Smooth muscle cell (in vitro differentiated cells): ENCODE data around the gene SLIT3. TPM values are rescaled to one million over a fixed set of nuclear protein-coding genes. Genes with fewer than 3 reads are reported as not detected.
A peak's percentile ranks its signal among the peaks of the same experiment; 100 is the strongest.

Experiments used
- DNase-seq: peaks from one replicate; lab custom pipeline; 2025; ENCODE audit not compliant: unreplicated experiment; lab: John Stamatoyannopoulos, UW
- H2AFZ ChIP-seq: fragments of 200-600 bp; sonication (generic); 2 replicates; pipeline ENCODE4 v1.6.0; 2016; ENCODE audit warnings: antibody characterized with exemption, low read depth, mild to moderate bottlenecking
- H3F3A ChIP-seq: fragments of 200-600 bp; sonication (generic); 2 replicates; pipeline ENCODE4 v1.6.0; 2017; ENCODE audit warnings: antibody characterized with exemption, low read depth
- H3K27ac ChIP-seq: fragments of 200-600 bp; sonication (generic); 2 replicates; pipeline ENCODE4 v1.5.1; 2016; ENCODE audit warnings: low read depth, mild to moderate bottlenecking
- H3K27me3 ChIP-seq: fragments of 200-600 bp; sonication (generic); 2 replicates; pipeline ENCODE4 v1.6.1; 2016; ENCODE audit warnings: low read depth, mild to moderate bottlenecking
- H3K36me3 ChIP-seq: fragments of 200-600 bp; sonication (generic); 2 replicates; pipeline ENCODE4 v1.5.1; 2016; ENCODE audit warnings: low read depth
- H3K4me1 ChIP-seq: fragments of 200-600 bp; sonication (generic); 2 replicates; pipeline ENCODE4 v1.5.1; 2016; ENCODE audit warnings: low read depth
- H3K4me2 ChIP-seq: fragments of 200-600 bp; sonication (generic); 2 replicates; pipeline ENCODE4 v1.6.0; 2016; ENCODE audit warnings: mild to moderate bottlenecking
- H3K4me3 ChIP-seq: fragments of 200-600 bp; sonication (generic); 2 replicates; pipeline ENCODE4 v1.5.1; 2016; ENCODE audit warnings: mild to moderate bottlenecking
- H3K79me2 ChIP-seq: fragments of 200-600 bp; sonication (generic); 2 replicates; pipeline ENCODE4 v1.6.0; 2016; ENCODE audit warnings: low read depth, mild to moderate bottlenecking
- H3K9ac ChIP-seq: fragments of 200-600 bp; sonication (generic); 2 replicates; pipeline ENCODE4 v1.6.0; 2016; ENCODE audit warnings: low read depth
- H3K9me3 ChIP-seq: fragments of 200-600 bp; sonication (generic); replicated peaks from 2 replicates; pipeline ENCODE4 v1.5.1; 2016; ENCODE audit warnings: low read depth
- H4K20me1 ChIP-seq: fragments of 200-600 bp; sonication (generic); 2 replicates; pipeline ENCODE4 v1.6.0; 2016; ENCODE audit warnings: low read depth
- WGBS: methylation state at CpG from one replicate; pipeline ENCODE4 v1.1.7; 2016; ENCODE audit warnings: low lambda C conversion rate; 5-methylcytosine and 5-hydroxymethylcytosine counted together
- microRNA counts: library from miRNA; unstranded; fragments of <30 nt; microRNA quantifications from one replicate; lab custom pipeline; 2016
- microRNA-seq: library from miRNA; unstranded; fragments of <30 nt; microRNA quantifications from one replicate; pipeline ENCODE4, GENCODE V29; 2016; ENCODE audit warnings: borderline number of aligned reads
- polyA plus RNA-seq: library from polyadenylated mRNA; unstranded; fragments of >200 nt; fragmentation: Nextera tagmentation; extraction: Ambion mirVana; gene quantifications from 2 replicates; pipeline ENCODE4 v1.2.1, GENCODE V29; 2016
- small RNA-seq: library from RNA; depleted of rRNA; stranded (forward); fragments of <200 nt; gene quantifications from one replicate; pipeline ENCODE3, GENCODE V24; 2014
- total RNA-seq: library from RNA; depleted of rRNA; stranded (reverse); fragments of >200 nt; gene quantifications from 2 replicates; pipeline ENCODE4 v1.2.3, GENCODE V29; 2014
- TF ChIP-seq, protein P1 (sequence below): fragments of 200-600 bp; sonication (generic); IDR thresholded peaks from 2 replicates; pipeline ENCODE4 v1.5.1; 2017; ENCODE audit warnings: borderline replicate concordance, mild to moderate bottlenecking, antibody characterized with exemption; ENCODE audit not compliant: insufficient read depth, poor library complexity, severe bottlenecking

Gene SLIT3
- total and polyA plus RNA-seq, 2 experiments from 2014 or later, result 25.4 to 29.5 TPM

- H3F3A ChIP-seq, result peaks cover 3% of the 10 kb centered on the region
- 90% methylated on average over 2 of the region's 2 CpGs for WGBS
- DNase-seq, result no peak
- H3K79me2 ChIP-seq, result no peaks in the 10 kb centered on the region
- TF ChIP-seq, protein P1, sequence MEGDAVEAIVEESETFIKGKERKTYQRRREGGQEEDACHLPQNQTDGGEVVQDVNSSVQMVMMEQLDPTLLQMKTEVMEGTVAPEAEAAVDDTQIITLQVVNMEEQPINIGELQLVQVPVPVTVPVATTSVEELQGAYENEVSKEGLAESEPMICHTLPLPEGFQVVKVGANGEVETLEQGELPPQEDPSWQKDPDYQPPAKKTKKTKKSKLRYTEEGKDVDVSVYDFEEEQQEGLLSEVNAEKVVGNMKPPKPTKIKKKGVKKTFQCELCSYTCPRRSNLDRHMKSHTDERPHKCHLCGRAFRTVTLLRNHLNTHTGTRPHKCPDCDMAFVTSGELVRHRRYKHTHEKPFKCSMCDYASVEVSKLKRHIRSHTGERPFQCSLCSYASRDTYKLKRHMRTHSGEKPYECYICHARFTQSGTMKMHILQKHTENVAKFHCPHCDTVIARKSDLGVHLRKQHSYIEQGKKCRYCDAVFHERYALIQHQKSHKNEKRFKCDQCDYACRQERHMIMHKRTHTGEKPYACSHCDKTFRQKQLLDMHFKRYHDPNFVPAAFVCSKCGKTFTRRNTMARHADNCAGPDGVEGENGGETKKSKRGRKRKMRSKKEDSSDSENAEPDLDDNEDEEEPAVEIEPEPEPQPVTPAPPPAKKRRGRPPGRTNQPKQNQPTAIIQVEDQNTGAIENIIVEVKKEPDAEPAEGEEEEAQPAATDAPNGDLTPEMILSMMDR, result no peak
- H4K20me1 ChIP-seq, result no peaks in the 10 kb centered on the region
- H3K4me3 ChIP-seq, result no peak overlapping the region
- H2AFZ ChIP-seq, result no peak overlapping the region
- no peaks in the 10 kb centered on the region for H3K4me1 ChIP-seq
- H3K36me3 ChIP-seq, result no peaks in the 10 kb centered on the region
- no peak overlapping the region for H3K27ac ChIP-seq
- no peaks in the 10 kb centered on the region for H3K27me3 ChIP-seq
- no peak overlapping the region for H3K4me2 ChIP-seq
- H3K9ac ChIP-seq, result no peak overlapping the region
- H3K9me3 ChIP-seq, result no peaks in the 10 kb centered on the region
Measured at GRCh38 chr5:168612996-168613395, 687.9 kb downstream of the SLIT3 start.

GRCh38 chr5:168612123-168612522 is 688.8 kb downstream of the SLIT3 start:
- DNase-seq, result no peak
- Histone ChIP-seq H3K36me3 (no peaks in the 10 kb centered on the region), H2AFZ (no peak overlapping the region), H3K27ac (no peak overlapping the region), H3K4me1 (no peaks in the 10 kb centered on the region), H3K4me3 (no peak overlapping the region), H3K27me3 (no peaks in the 10 kb centered on the region), H3F3A (peaks cover 3% of the 10 kb centered on the region), H3K4me2 (no peak overlapping the region), H3K9ac (no peak overlapping the region), H3K79me2 (no peaks in the 10 kb centered on the region), H4K20me1 (no peaks in the 10 kb centered on the region), H3K9me3 (no peaks in the 10 kb centered on the region)
- TF ChIP-seq, protein P1, result no peak
- 85% methylated on average over 4 of the region's 4 CpGs for WGBS

MicroRNA genes within 50 kb of the gene (microRNA counts, 767-probe panel; counts per million panel counts)
- microRNA hsa-miR-585 (lab: Ali Mortazavi, UCI), result 183 counts per million

Small RNA genes within 50 kb of the gene (microRNA-seq; reads per million reads assigned to microRNA genes)
- gene MIR218-2, result 3.5 reads per million
- 53.2 reads per million, percentile 46 among the genes with 10 or more reads in this experiment for gene MIR585

Small RNA genes within 50 kb of the gene (small RNA-seq; reads per million reads assigned to genes)
- gene MIR218-2, result not detected
- 0.50 reads per million, percentile 17 among the genes with 10 or more reads in this experiment for gene MIR585
- gene RF00019, result not detected
